Hypothalamus (tissue), 51 donors: ENCODE results near the gene USP17L11.
"Not testable (repeated sequence)": the region's sequence is repeated elsewhere in the genome, so short reads cannot be mapped to it uniquely, and the experiment has no call there.

Source experiments
- DNase-seq, 51 donors: peaks; one replicate each; lab custom pipeline; 2025; lab: John Stamatoyannopoulos, UW

The USP17L11 gene, protein sequence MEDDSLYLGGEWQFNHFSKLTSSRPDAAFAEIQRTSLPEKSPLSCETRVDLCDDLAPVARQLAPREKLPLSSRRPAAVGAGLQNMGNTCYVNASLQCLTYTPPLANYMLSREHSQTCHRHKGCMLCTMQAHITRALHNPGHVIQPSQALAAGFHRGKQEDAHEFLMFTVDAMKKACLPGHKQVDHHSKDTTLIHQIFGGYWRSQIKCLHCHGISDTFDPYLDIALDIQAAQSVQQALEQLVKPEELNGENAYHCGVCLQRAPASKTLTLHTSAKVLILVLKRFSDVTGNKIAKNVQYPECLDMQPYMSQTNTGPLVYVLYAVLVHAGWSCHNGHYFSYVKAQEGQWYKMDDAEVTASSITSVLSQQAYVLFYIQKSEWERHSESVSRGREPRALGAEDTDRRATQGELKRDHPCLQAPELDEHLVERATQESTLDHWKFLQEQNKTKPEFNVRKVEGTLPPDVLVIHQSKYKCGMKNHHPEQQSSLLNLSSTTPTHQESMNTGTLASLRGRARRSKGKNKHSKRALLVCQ

DNA sequence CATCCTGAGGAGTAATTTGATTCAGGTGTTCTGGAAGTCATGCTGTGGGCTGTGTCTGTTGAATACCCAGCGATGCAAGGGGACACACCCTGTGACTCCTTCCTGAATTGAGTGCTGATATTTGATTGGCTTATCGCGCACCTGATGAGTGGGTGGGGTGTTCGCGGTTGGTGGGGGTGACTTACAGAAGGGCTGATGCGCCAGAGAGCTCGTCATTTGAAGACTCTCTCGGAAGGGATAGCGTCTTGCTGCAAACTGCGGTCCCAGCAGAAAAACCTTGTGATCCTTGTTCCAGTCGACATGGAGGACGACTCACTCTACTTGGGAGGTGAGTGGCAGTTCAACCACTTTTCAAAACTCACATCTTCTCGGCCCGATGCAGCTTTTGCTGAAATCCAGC is at the start of gene USP17L11:
TSS of gene USP17L11 (plus strand) at position 301 of the 400 bp plus-strand sequence. CDS start at position 301, 0 bp downstream.
- not testable (repeated sequence) for DNase-seq

DNA sequence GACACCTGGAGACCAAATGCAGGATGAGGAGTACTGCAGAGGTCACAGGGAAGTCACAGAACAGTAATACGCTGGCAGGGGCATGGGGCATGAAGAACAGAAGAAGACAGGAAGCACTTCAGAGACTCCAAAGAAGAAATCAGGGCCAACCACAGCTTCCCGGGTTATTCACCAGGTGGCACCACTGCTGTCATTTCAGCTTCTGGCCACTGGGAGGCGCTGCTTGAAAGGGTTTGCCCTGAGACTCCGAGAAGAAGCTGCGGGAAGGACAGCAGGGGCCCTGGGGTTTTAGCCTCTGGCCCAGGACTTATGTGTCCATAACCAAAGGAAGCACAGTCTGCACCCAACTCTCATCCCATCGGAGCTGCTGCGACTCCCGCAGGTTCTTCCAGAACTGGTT is 49.2 kb upstream of the USP17L11 start:
- DNase-seq = peak in 3 of 51 donors; percentile 1 to 47 (median 15)

DNA sequence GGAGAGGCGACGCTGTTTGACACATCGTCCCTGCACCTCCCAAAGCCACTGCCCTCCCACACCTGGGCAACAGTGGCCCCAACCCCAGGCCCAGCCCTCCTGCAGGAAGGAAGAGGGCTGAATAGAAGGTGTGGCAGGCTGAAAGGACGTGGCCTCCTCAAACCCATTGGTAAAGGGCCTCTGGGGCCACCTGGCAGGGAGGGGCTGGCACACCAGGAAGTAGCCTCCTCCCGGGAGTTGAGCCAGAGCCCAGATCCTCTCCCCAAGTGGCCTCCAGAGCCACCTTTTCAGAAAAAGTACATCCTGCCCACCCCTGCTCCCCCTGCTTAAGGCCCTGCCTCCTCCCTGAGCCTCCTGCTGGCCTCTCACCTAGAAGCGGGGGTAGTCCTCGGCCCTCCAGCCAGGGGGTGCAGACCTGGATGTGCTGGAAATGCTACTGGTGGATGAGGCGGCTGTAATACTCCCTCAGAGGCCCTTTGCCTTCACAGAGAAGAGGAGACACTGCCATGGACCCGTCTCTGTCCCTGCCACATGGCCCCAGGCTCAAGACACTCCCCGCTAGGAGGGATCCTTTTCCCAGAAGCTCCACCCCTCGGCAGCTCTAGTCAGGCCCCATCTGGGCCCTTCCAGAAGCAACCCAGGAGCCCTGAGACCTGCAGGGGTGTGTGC is 45.3 kb upstream of the USP17L11 start, which contains the start of gene FAM90A26:
TSS of gene FAM90A26 (plus strand) at position 619 of the 669 bp plus-strand sequence. CDS start 2,764 bp downstream, outside the sequence.
- DNase-seq = not testable (repeated sequence)

DNA sequence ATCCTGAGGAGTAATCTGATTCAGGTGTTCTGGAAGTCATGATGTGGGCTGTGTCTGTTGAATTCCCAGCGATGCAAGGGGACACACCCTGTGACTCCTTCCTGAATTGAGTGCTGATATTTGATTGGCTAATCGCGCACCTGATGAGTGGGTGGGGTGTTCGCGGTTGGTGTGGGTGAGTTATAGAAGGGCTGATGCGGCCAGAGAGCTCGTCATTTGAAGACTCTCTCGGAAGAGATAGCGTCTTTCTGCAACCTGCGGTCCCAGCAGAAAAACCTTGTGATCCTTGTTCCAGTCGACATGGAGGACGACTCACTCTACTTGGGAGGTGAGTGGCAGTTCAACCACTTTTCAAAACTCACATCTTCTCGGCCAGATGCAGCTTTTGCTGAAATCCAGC is 4.8 kb upstream of the USP17L11 start, which contains the start of gene USP17L10:
TSS of gene USP17L10 (plus strand) at position 301 of the 400 bp plus-strand sequence. CDS start at position 301, 0 bp downstream.
- not testable (repeated sequence) for DNase-seq

DNA sequence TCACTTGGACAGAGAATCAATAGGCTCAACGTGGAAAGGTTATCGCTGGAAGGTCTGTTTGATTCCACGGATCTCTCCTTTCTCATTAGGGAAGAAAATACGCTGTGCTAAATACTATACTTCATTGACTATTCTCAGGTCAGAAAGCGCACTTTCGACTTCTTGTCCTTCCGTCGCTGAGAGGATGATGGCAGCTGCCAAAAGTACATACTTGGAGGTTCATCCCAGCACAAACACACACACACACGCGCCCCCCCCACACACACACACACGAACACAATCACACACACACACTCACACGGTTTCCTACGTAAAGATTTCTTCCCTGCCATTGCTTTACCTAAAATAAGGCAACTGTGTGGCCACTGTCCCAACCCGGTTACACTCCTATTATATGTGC is 504 bp upstream of the USP17L11 start:
- DNase-seq = not testable (repeated sequence)

DNA sequence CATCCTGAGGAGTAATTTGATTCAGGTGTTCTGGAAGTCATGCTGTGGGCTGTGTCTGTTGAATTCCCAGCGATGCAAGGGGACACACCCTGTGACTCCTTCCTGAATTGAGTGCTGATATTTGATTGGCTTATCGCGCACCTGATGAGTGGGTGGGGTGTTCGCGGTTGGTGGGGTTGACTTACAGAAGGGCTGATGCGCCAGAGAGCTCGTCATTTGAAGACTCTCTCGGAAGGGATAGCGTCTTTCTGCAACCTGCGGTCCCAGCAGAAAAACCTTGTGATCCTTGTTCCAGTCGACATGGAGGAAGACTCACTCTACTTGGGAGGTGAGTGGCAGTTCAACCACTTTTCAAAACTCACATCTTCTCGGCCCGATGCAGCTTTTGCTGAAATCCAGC is 4.6 kb downstream of the USP17L11 start, which contains the start of gene USP17L12:
TSS of gene USP17L12 (plus strand) at position 301 of the 400 bp plus-strand sequence. CDS start at position 301, 0 bp downstream.
- not testable (repeated sequence) for DNase-seq

DNA sequence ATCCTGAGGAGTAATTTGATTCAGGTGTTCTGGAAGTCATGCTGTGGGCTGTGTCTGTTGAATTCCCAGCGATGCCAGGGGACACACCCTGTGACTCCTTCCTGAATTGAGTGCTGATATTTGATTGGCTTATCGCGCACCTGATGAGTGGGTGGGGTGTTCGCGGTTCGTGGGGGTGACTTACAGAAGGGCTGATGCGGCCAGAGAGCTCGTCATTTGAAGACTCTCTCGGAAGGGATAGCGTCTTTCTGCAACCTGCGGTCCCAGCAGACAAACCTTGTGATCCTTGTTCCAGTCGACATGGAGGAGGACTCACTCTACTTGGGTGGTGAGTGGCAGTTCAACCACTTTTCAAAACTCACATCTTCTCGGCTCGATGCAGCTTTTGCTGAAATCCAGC is 9.4 kb downstream of the USP17L11 start, which contains the start of gene USP17L13:
TSS of gene USP17L13 (plus strand) at position 301 of the 400 bp plus-strand sequence. CDS start at position 301, 0 bp downstream.
- DNase-seq = not testable (repeated sequence)

DNA sequence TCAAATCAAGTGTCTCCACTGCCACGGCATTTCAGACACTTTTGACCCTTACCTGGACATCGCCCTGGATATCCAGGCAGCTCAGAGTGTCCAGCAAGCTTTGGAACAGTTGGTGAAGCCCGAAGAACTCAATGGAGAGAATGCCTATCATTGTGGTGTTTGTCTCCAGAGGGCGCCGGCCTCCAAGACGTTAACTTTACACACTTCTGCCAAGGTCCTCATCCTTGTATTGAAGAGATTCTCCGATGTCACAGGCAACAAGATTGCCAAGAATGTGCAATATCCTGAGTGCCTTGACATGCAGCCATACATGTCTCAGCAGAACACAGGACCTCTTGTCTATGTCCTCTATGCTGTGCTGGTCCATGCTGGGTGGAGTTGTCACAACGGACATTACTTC is 15.0 kb downstream of the USP17L11 start:
- DNase-seq = not testable (repeated sequence)

DNA sequence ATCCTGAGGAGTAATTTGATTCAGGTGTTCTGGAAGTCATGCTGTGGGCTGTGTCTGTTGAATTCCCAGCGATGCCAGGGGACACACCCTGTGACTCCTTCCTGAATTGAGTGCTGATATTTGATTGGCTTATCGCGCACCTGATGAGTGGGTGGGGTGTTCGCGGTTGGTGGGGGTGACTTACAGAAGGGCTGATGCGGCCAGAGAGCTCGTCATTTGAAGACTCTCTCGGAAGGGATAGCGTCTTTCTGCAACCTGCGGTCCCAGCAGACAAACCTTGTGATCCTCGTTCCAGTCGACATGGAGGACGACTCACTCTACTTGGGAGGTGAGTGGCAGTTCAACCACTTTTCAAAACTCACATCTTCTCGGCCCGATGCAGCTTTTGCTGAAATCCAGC is 18.9 kb downstream of the USP17L11 start, which contains the start of gene USP17L15:
TSS of gene USP17L15 (plus strand) at position 301 of the 400 bp plus-strand sequence. CDS start at position 301, 0 bp downstream.
- DNase-seq = not testable (repeated sequence)

DNA sequence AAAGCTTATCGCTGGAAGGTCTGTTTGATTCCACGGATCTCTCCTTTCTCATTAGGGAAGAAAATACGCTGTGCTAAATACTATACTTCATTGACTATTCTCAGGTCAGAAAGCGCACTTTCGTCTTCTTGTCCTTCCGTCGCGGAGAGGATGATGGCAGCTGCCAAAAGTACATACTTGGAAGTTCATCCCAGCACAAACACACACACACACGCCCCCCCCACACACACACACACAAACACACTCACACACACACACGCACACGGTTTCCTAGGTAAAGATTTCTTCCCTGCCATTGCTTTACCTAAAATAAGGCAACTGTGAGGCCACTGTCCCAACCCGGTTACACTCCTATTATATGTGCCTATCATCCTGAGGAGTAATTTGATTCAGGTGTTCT is 23.3 kb downstream of the USP17L11 start:
- DNase-seq = not testable (repeated sequence)

DNA sequence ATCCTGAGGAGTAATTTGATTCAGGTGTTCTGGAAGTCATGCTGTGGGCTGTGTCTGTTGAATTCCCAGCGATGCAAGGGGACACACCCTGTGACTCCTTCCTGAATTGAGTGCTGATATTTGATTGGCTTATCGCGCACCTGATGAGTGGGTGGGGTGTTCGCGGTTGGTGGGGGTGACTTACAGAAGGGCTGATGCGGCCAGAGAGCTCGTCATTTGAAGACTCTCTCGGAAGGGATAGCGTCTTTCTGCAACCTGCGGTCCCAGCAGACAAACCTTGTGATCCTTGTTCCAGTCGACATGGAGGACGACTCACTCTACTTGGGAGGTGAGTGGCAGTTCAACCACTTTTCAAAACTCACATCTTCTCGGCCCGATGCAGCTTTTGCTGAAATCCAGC is 28.4 kb downstream of the USP17L11 start, which contains the start of gene USP17L17:
TSS of gene USP17L17 (plus strand) at position 301 of the 400 bp plus-strand sequence. CDS start at position 301, 0 bp downstream.
- DNase-seq = not testable (repeated sequence)

DNA sequence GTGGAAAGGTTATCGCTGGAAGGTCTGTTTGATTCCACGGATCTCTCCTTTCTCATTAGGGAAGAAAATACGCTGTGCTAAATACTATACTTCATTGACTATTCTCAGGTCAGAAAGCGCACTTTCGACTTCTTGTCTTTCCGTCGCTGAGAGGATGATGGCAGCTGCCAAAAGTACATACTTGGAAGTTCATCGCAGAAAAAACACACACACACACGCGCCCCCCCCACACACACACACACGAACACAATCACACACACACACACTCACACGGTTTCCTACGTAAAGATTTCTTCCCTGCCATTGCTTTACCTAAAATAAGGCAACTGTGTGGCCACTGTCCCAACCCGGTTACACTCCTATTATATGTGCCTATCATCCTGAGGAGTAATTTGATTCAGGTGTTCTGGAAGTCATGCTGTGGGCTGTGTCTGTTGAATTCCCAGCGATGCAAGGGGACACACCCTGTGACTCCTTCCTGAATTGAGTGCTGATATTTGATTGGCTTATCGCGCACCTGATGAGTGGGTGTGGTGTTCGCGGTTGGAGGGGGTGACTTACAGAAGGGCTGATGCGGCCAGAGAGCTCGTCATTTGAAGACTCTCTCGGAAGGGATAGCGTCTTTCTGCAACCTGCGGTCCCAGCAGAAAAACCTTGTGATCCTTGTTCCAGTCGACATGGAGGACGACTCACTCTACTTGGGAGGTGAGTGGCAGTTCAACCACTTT is 32.9 kb downstream of the USP17L11 start, which contains the start of gene USP17L18:
TSS of gene USP17L18 (plus strand) at position 678 of the 728 bp plus-strand sequence. CDS start at position 678, 0 bp downstream.
- DNase-seq = not testable (repeated sequence)

DNA sequence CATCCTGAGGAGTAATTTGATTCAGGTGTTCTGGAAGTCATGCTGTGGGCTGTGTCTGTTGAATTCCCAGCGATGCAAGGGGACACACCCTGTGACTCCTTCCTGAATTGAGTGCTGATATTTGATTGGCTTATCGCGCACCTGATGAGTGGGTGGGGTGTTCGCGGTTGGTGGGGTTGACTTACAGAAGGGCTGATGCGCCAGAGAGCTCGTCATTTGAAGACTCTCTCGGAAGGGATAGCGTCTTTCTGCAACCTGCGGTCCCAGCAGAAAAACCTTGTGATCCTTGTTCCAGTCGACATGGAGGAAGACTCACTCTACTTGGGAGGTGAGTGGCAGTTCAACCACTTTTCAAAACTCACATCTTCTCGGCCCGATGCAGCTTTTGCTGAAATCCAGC is 37.9 kb downstream of the USP17L11 start, which contains the start of gene USP17L19:
TSS of gene USP17L19 (plus strand) at position 301 of the 400 bp plus-strand sequence. CDS start at position 301, 0 bp downstream.
- not testable (repeated sequence) for DNase-seq

DNA sequence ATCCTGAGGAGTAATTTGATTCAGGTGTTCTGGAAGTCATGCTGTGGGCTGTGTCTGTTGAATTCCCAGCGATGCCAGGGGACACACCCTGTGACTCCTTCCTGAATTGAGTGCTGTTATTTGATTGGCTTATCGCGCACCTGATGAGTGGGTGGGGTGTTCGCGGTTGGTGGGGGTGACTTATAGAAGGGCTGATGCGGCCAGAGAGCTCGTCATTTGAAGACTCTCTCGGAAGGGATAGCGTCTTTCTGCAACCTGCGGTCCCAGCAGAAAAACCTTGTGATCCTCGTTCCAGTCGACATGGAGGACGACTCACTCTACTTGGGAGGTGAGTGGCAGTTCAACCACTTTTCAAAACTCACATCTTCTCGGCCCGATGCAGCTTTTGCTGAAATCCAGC is 42.6 kb downstream of the USP17L11 start, which contains the start of gene USP17L20:
TSS of gene USP17L20 (plus strand) at position 301 of the 400 bp plus-strand sequence. CDS start at position 301, 0 bp downstream.
- DNase-seq = not testable (repeated sequence)

DNA sequence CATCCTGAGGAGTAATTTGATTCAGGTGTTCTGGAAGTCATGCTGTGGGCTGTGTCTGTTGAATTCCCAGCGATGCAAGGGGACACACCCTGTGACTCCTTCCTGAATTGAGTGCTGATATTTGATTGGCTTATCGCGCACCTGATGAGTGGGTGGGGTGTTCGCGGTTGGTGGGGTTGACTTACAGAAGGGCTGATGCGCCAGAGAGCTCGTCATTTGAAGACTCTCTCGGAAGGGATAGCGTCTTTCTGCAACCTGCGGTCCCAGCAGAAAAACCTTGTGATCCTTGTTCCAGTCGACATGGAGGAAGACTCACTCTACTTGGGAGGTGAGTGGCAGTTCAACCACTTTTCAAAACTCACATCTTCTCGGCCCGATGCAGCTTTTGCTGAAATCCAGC is 47.4 kb downstream of the USP17L11 start, which contains the start of gene USP17L21:
TSS of gene USP17L21 (plus strand) at position 301 of the 400 bp plus-strand sequence. CDS start at position 301, 0 bp downstream.
- not testable (repeated sequence) for DNase-seq
